OCI-LY3 (cell line): ENCODE results near the gene MCHR2.

Experiments used
- H2AFZ ChIP-seq: fragments of 200-600, 300-600 bp; shearing (Covaris generic); 2 replicates; pipeline ENCODE4 v1.6.0; 2014; ENCODE audit warnings: antibody characterized with exemption, low read depth, low read length
- H3K27ac ChIP-seq: fragments of 200-600, 300-600 bp; sonication (generic); 2 replicates; pipeline ENCODE4 v1.5.1; 2014; ENCODE audit warnings: mild to moderate bottlenecking, low read length, moderate library complexity, mixed read lengths
- H3K27me3 ChIP-seq: fragments of 200-600, 300-600 bp; sonication (generic); 2 replicates; pipeline ENCODE4 v1.6.1; 2014; ENCODE audit warnings: low read depth, low read length, mixed read lengths
- H3K36me3 ChIP-seq: fragments of 200-600, 300-600 bp; sonication (generic); replicated peaks from 2 replicates; pipeline ENCODE3; 2014; ENCODE audit warnings: low read depth, low read length, mixed read lengths
- H3K4me1 ChIP-seq: fragments of 300-600, 200-600 bp; sonication (generic); 2 replicates; pipeline ENCODE4 v1.6.1; 2014; ENCODE audit warnings: low read length, mixed read lengths
- H3K4me2 ChIP-seq: fragments of 200-600, 300-600 bp; sonication (generic); 2 replicates; pipeline ENCODE4 v1.6.1; 2014; ENCODE audit warnings: low read length, mixed read lengths
- H3K4me3 ChIP-seq: fragments of 300-600, 200-600 bp; sonication (generic); 2 replicates; pipeline ENCODE4 v1.5.1; 2014; ENCODE audit warnings: antibody characterized with exemption, mild to moderate bottlenecking, low read length, moderate library complexity
- H3K79me2 ChIP-seq: fragments of 300-600, 200-600 bp; shearing (Covaris generic); 2 replicates; pipeline ENCODE4 v1.6.1; 2014; ENCODE audit warnings: mild to moderate bottlenecking, low read length, mixed read lengths
- H3K9ac ChIP-seq: fragments of 300-600, 200-600 bp; shearing (Covaris generic); 2 replicates; pipeline ENCODE4 v1.6.0; 2014; ENCODE audit warnings: mild to moderate bottlenecking, low read length, moderate library complexity
- H3K9me3 ChIP-seq: fragments of 200-600, 300-600 bp; shearing (Covaris generic); 2 replicates; pipeline ENCODE4 v1.6.1; 2014; ENCODE audit warnings: low read length, mixed read lengths; ENCODE audit not compliant: insufficient read depth
- H4K20me1 ChIP-seq: fragments of 200-600, 300-600 bp; sonication (generic); 2 replicates; pipeline ENCODE4 v1.6.1; 2016; ENCODE audit warnings: low read length, mixed read lengths; ENCODE audit not compliant: insufficient read depth
- CTCF ChIP-seq: fragments of 200-600, 300-600 bp; sonication (generic); IDR thresholded peaks from 2 replicates; pipeline ENCODE4 v1.5.1; 2014; ENCODE audit warnings: antibody characterized with exemption, low read length, low read depth
- EZH2phosphoT487 ChIP-seq: fragments of 200-600 bp; shearing (Covaris generic); IDR thresholded peaks from 2 replicates; pipeline ENCODE4 v1.6.1; 2018; ENCODE audit warnings: antibody characterized with exemption, mixed run types, low read depth

Gene MCHR2

DNA sequence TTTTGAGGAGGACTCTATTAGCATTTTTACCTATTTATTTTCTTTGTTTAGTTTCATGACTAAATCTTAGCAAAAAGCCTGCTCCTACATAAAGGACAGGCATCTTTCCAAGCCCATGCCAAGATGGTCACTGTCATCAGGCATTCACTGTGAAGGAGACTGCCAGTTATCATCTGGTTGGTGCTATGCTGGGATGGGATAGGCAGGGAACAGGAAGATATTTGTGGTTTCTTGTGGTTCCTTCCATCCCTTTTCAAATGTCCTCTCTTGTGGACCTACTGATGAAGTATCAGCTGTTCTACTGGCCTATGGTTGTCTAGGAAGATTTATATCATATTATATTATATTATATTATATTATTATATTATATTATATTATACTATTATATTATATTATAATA is 107.0 kb downstream of the MCHR2 start:
- Histone ChIP-seq H3K9ac (no peak overlapping the region), H3K9me3 (no peaks in the 10 kb centered on the region), H4K20me1 (no peaks in the 10 kb centered on the region), H3K27ac (no peak overlapping the region), H3K79me2 (no peaks in the 10 kb centered on the region), H3K27me3 (no peaks in the 10 kb centered on the region), H2AFZ (no peak overlapping the region), H3K4me1 (no peaks in the 10 kb centered on the region), H3K36me3 (no peaks in the 10 kb centered on the region), H3K4me2 (no peak overlapping the region), H3K4me3 (no peak overlapping the region)
- TF ChIP-seq CTCF = no peak

DNA sequence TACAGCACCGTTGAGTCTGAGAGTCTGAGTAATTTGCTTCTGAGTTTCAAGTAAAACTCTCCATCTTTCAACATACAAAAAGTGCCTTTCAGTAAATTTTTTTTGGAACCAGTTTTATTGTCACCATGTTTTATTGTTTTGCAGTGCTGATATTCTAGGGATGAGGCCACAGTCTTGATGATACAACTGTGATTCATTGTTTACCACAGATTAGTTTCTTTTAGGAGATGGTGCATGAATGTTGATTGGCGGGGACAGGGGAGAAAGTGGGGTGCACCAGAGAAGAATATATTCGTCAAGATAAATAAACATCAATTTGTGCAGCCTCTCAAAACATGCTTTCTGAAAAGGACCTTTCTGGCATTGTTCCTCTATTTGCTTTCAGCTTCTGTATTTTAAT is 109.0 kb downstream of the MCHR2 start:
- no peaks in the 10 kb centered on the region for H4K20me1 ChIP-seq
- no peak overlapping the region for H3K27ac ChIP-seq
- no peak overlapping the region for H3K9ac ChIP-seq
- no peak for TF ChIP-seq EZH2phosphoT487
- no peak for TF ChIP-seq CTCF
- no peaks in the 10 kb centered on the region for H3K27me3 ChIP-seq
- H3K4me2 ChIP-seq = no peak overlapping the region
- no peaks in the 10 kb centered on the region for H3K36me3 ChIP-seq
- no peaks in the 10 kb centered on the region for H3K4me1 ChIP-seq
- H3K9me3 ChIP-seq = no peaks in the 10 kb centered on the region
- no peak overlapping the region for H3K4me3 ChIP-seq
- no peak overlapping the region for H2AFZ ChIP-seq
- H3K79me2 ChIP-seq = no peaks in the 10 kb centered on the region

DNA sequence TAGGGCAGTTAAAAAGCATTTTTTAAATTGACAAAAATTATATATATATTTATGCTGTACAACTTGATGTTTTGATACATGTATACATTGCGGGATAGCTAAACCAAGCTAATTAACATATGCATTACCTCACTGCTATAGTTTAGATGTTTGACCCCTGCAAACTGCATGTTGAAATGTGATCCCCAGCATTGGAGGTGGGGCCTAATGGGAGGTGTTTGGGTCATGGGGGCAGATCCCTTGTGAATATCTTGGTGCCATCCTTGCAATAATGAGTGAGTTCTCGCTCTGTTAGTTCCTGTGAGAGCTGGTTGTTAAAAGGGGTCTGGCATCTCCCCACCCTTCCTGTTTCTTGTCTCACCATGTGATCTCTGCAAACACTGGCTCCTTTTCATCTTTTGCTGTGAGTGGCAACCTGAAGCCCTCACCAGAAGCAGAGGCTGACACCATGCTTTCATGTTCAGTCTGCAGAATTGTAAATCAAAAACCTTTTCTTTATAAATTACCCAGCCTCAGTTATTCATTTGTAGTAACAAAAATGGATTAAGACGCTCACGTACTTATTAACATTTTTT is 111.8 kb downstream of the MCHR2 start:
- Histone ChIP-seq H3K36me3 (no peaks in the 10 kb centered on the region), H2AFZ (no peak overlapping the region), H3K9me3 (no peaks in the 10 kb centered on the region), H3K4me3 (no peak overlapping the region), H3K27ac (no peak overlapping the region), H3K4me1 (no peaks in the 10 kb centered on the region), H4K20me1 (no peaks in the 10 kb centered on the region), H3K27me3 (no peaks in the 10 kb centered on the region), H3K79me2 (no peaks in the 10 kb centered on the region), H3K4me2 (no peak overlapping the region), H3K9ac (no peak overlapping the region)
- TF ChIP-seq EZH2phosphoT487 = no peak
- no peak for TF ChIP-seq CTCF

- no peaks in the 10 kb centered on the region for H3K4me1 ChIP-seq
- H3K27ac ChIP-seq = no peak overlapping the region
- H3K27me3 ChIP-seq = no peaks in the 10 kb centered on the region
- H3K36me3 ChIP-seq = no peaks in the 10 kb centered on the region
- H3K4me3 ChIP-seq = no peak overlapping the region
- H3K79me2 ChIP-seq = no peaks in the 10 kb centered on the region
- no peak overlapping the region for H3K4me2 ChIP-seq
- H2AFZ ChIP-seq = no peak overlapping the region
- TF ChIP-seq EZH2phosphoT487 (no peak), CTCF (no peak)
- no peak overlapping the region for H3K9ac ChIP-seq
- no peaks in the 10 kb centered on the region for H4K20me1 ChIP-seq
- no peaks in the 10 kb centered on the region for H3K9me3 ChIP-seq
Observed at GRCh38 chr6:99879431-99879830, 114.6 kb downstream of the MCHR2 start.
